Gastroesophageal sphincter (tissue), 4 donors: ENCODE measurements around the gene TMEM244. TPM values are rescaled to one million over a fixed set of nuclear protein-coding genes. Genes with fewer than 3 reads are reported as not detected.
"Not testable (repeated sequence)": the region's sequence is repeated elsewhere in the genome, so short reads cannot be mapped to it uniquely, and the experiment has no call there.

Experiments
- ATAC-seq: fragments of 150-250 bp; one replicate; pipeline ENCODE4 v1.9.1; 2016; ENCODE audit warnings: mild to moderate bottlenecking, moderate library complexity
- H3K27ac ChIP-seq, 4 donors: fragments of 200-600 bp; sonication (generic) in 3 of 4; 1 replicate in 3 of 4; 2 replicates in 1 of 4; pipeline ENCODE4 v1.5.1; 2016 to 2019
- H3K27me3 ChIP-seq: fragments of 200-600 bp; sonication (generic); one replicate; pipeline ENCODE4 v1.5.1; 2019
- H3K36me3 ChIP-seq, 2 donors: fragments of 200-600 bp; sonication (generic); one replicate each; pipeline ENCODE4 v1.5.1; 2019; ENCODE audit warnings: control low read depth in 1 of 2
- H3K4me1 ChIP-seq, 3 donors: fragments of 200-600 bp; sonication (generic); 1 replicate in 2 of 3; 2 replicates in 1 of 3; pipeline ENCODE4 v1.5.1; 2016 to 2019; ENCODE audit warnings: control low read depth in 2 of 3
- H3K4me3 ChIP-seq, 2 donors: fragments of 200-600 bp; sonication (generic); one replicate each; pipeline ENCODE4 v1.5.1; 2019; ENCODE audit warnings: mild to moderate bottlenecking in 1 of 2, moderate library complexity in 1 of 2
- H3K9me3 ChIP-seq, 3 donors: fragments of 200-600 bp; sonication (generic); one replicate each; pipeline ENCODE4 v1.5.1; 2017 to 2019; ENCODE audit warnings: control low read depth in 2 of 3
- EP300 ChIP-seq: sonication (generic); formaldehyde crosslinking; IDR thresholded peaks from one replicate; pipeline ENCODE4 v1.6.1; 2017; ENCODE audit warnings: antibody characterized with exemption, mild to moderate bottlenecking
- POLR2A ChIP-seq, 2 donors: fragments of 450-650 bp; IDR thresholded peaks; one replicate each; pipeline ENCODE4 v1.6.1; 2017; ENCODE audit warnings: antibody characterized with exemption in 2 of 2, mild to moderate bottlenecking in 2 of 2, moderate library complexity in 1 of 2
- POLR2AphosphoS5 ChIP-seq: sonication (generic); formaldehyde crosslinking; IDR thresholded peaks from one replicate; pipeline ENCODE4 v1.6.1; 2017; ENCODE audit warnings: antibody characterized with exemption
- WGBS, 2 donors: methylation state at CpG; one replicate each; pipeline ENCODE4 v1.1.5; 2018; ENCODE audit warnings: low coverage in 1 of 2; 5-methylcytosine and 5-hydroxymethylcytosine counted together
- total RNA-seq, 4 donors: library from RNA; depleted of rRNA; stranded (reverse); fragments of >200 nt; gene quantifications; one replicate each; pipeline ENCODE4 v1.1.0, GENCODE V29; 2016
- TF ChIP-seq, protein P1 (sequence below), 4 experiments: fragments of 200-600 bp in 2 of 4; fragments of 450-650 bp in 2 of 4; sonication (generic) in 1 of 4; IDR thresholded peaks; one replicate each; pipeline ENCODE4 v1.5.1; 2017 to 2019; ENCODE audit warnings: antibody characterized with exemption in 4 of 4, mild to moderate bottlenecking in 2 of 4, moderate library complexity in 2 of 4

TMEM244 gene
- total RNA-seq, 4 donors from 2014 or later, result not detected

DNA sequence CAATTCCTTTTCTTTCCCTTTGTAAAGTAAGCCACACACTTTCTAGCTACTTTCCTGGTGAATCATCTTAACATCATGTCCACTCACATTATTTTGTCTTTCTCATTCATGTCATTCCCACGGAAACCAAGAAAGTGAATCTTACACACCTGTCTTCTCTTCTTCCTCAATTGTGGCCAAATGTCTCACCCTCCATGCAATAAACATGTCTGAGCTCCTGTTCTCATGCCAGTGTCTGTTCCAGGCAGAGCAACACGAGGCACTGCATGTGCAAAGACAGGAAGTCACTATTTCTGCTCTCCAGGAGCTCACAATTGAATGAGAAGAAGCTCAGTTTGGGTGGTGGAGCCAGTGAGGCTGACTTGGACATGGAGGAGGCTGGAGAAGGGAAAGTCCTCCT, 29.0 kb upstream of the TMEM244 start:
- ATAC-seq, result no peak
- no peaks in the 10 kb centered on the region for H3K4me1 ChIP-seq
- 60 to 77% methylated on average over 2 of the region's 2 CpGs for WGBS, 2 donors
- TF ChIP-seq POLR2AphosphoS5 (no peak), POLR2A (IDR thresholded peaks at IDR 0.05) (no peak), EP300 (no peak)
- TF ChIP-seq, protein P1, sequence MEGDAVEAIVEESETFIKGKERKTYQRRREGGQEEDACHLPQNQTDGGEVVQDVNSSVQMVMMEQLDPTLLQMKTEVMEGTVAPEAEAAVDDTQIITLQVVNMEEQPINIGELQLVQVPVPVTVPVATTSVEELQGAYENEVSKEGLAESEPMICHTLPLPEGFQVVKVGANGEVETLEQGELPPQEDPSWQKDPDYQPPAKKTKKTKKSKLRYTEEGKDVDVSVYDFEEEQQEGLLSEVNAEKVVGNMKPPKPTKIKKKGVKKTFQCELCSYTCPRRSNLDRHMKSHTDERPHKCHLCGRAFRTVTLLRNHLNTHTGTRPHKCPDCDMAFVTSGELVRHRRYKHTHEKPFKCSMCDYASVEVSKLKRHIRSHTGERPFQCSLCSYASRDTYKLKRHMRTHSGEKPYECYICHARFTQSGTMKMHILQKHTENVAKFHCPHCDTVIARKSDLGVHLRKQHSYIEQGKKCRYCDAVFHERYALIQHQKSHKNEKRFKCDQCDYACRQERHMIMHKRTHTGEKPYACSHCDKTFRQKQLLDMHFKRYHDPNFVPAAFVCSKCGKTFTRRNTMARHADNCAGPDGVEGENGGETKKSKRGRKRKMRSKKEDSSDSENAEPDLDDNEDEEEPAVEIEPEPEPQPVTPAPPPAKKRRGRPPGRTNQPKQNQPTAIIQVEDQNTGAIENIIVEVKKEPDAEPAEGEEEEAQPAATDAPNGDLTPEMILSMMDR (IDR thresholded peaks at IDR 0.05), result no peak
- H3K27me3 ChIP-seq, result no peaks in the 10 kb centered on the region
- no peak overlapping the region for H3K27ac ChIP-seq
- H3K4me3 ChIP-seq, result no peak overlapping the region
- no peaks in the 10 kb centered on the region for H3K9me3 ChIP-seq
- H3K36me3 ChIP-seq, result no peaks in the 10 kb centered on the region

DNA sequence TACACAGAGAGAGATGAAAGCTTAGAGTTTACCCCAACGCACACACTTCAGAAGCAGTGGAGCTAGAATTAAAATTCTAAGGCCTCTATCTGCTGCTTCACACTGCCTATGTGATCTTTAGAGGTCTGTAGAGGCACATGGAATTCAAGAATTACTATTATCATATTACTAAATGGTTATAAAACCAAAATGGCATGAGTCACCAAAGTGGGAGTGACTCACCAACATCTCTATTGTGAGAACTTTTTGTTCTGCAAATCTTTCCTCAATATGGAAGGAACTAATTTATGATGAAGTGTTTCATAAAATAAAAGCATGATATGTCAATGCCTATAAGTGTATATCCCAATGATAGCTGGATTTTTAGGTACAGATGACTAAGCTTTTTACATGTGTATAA, 28.5 kb upstream of the TMEM244 start:
- no peaks in the 10 kb centered on the region for H3K4me1 ChIP-seq
- H3K27ac ChIP-seq, result no peak overlapping the region
- no peaks in the 10 kb centered on the region for H3K9me3 ChIP-seq
- ATAC-seq, result no peak
- 87 to 100% methylated on average over 1 of the region's 1 CpG for WGBS, 2 donors
- H3K4me3 ChIP-seq, result no peak overlapping the region
- H3K36me3 ChIP-seq, result no peaks in the 10 kb centered on the region
- no peak for TF ChIP-seq EP300
- TF ChIP-seq POLR2A (IDR thresholded peaks at IDR 0.05), result no peak
- TF ChIP-seq, protein P1 (IDR thresholded peaks at IDR 0.05), result no peak
- TF ChIP-seq POLR2AphosphoS5, result no peak
- H3K27me3 ChIP-seq, result no peaks in the 10 kb centered on the region

GRCh38 chr6:129886401-129887155, 25.5 kb upstream of the TMEM244 start:
- H3K4me3 ChIP-seq, result no peak overlapping the region
- no peaks in the 10 kb centered on the region for H3K27me3 ChIP-seq
- 51 to 76% methylated on average over 3 to 4 of the region's 4 CpGs for WGBS, 2 donors
- H3K27ac ChIP-seq, result no peak overlapping the region
- TF ChIP-seq EP300 (no peak), POLR2AphosphoS5 (no peak), POLR2A (IDR thresholded peaks at IDR 0.05) (no peak)
- TF ChIP-seq, protein P1 (IDR thresholded peaks at IDR 0.05), result no peak
- H3K36me3 ChIP-seq, result no peaks in the 10 kb centered on the region
- H3K9me3 ChIP-seq, result no peaks in the 10 kb centered on the region
- no peak for ATAC-seq
- H3K4me1 ChIP-seq, result no peaks in the 10 kb centered on the region

GRCh38 chr6:129884211-129884610, 23.1 kb upstream of the TMEM244 start:
- WGBS, 2 donors, result 50 to 71% methylated on average over 1 of the region's 1 CpG
- Histone ChIP-seq H3K27me3 (no peaks in the 10 kb centered on the region), H3K4me1 (no peaks in the 10 kb centered on the region), H3K4me3 (no peak overlapping the region), H3K36me3 (no peaks in the 10 kb centered on the region), H3K27ac (no peak overlapping the region), H3K9me3 (no peaks in the 10 kb centered on the region)
- TF ChIP-seq, protein P1 (IDR thresholded peaks at IDR 0.05), result no peak
- TF ChIP-seq POLR2A (IDR thresholded peaks at IDR 0.05), result no peak
- TF ChIP-seq EP300, result no peak
- TF ChIP-seq POLR2AphosphoS5, result no peak
- ATAC-seq, result no peak

- H3K36me3 ChIP-seq, result no peaks in the 10 kb centered on the region
- H3K9me3 ChIP-seq, result peaks cover 0 to 12% (median 0%) of the 10 kb centered on the region in 3 donors
- no peak overlapping the region for H3K4me3 ChIP-seq
- WGBS, 2 donors, result 42 to 66% methylated on average over 2 to 4 of the region's 8 CpGs
- H3K4me1 ChIP-seq, result no peaks in the 10 kb centered on the region
- H3K27ac ChIP-seq, result no peak overlapping the region
- no peak for ATAC-seq
- no peaks in the 10 kb centered on the region for H3K27me3 ChIP-seq
- TF ChIP-seq, protein P1 (IDR thresholded peaks at IDR 0.05), result no peak
- TF ChIP-seq EP300 (no peak), POLR2A (IDR thresholded peaks at IDR 0.05) (no peak), POLR2AphosphoS5 (no peak)
Observed at GRCh38 chr6:129882510-129883023, 21.5 kb upstream of the TMEM244 start.

DNA sequence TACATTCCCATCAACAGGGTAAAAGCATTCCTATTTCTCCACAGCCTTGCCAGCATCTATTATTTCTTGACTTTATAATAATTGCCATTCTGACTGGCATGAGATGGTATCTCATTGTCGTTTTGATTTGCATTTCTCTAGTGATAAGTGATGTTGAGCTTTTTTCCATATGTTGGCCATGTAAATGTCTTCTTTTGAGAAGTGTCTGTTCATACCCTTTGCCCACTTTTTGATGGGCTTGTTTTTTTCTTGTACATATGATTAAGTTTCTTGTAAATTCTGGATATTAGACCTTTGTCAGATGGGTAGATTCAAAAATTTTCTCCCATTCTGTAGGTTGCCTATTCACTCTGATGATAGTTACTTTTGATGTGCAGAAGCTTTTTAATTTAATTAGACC, 16.8 kb upstream of the TMEM244 start:
- not testable (repeated sequence) for H3K4me3 ChIP-seq, H3K27ac ChIP-seq, H3K4me1 ChIP-seq, ATAC-seq, H3K36me3 ChIP-seq, H3K27me3 ChIP-seq
- WGBS, 2 donors, result 89 to 100% methylated on average over 1 of the region's 1 CpG
- peaks cover 0 to 12% (median 0%) of the 10 kb centered on the region in 3 donors for H3K9me3 ChIP-seq
